ENCODE results near the gene LSAMP. TPM values are rescaled to one million over a fixed set of nuclear protein-coding genes. Genes with fewer than 3 reads are reported as not detected.

Gene LSAMP
- total RNA-seq, 1 experiment from 2014 or later: 0.90 TPM

DNA sequence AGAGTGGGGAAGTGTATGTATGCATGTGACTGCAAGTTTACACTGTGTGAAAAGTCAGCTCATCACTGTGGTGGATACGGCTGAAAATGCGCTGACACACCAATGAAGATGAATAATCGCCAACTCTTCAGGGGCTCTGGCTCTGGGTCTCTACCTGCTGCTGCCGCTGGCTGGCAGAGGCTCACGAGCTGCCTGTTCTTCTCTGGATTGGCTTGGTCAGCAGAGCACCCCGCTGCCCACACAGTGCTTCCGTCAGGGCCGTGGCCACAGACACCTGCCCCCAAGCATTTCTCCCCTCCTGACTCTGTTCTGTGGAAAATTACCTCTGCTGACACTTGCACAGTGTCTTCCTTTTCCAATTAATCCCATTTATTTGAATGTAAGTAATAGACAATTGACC is 606.5 kb downstream of the LSAMP start:
- peaks cover 6% of the 10 kb centered on the region; the same call in 1 of the 2 replicates for H3K4me1 ChIP-seq (ENCODE audit: insufficient read depth, low read length)
- H2AK5ac ChIP-seq (ENCODE audit: insufficient read length, low read length): no peak overlapping the region
- no peak overlapping the region for H2BK15ac ChIP-seq (ENCODE audit: low read depth, low read length)
- H3K4me1 Mint-ChIP-seq: peaks cover 10 to 15% of the 10 kb centered on the region in 2 experiments
- H3K79me2 ChIP-seq (ENCODE audit: insufficient read depth, low read length): no peaks in the 10 kb centered on the region
- no peak overlapping the region for H2BK12ac ChIP-seq (ENCODE audit: insufficient read length, low read depth, low read length)
- no peaks in the 10 kb centered on the region for H3K27me3 ChIP-seq (ENCODE audit: insufficient read depth, low read length)
- no peaks in the 10 kb centered on the region for H3K79me1 ChIP-seq (ENCODE audit: insufficient read depth, low read depth, low read length, poor library complexity, severe bottlenecking)
- no peak overlapping the region for H2BK5ac ChIP-seq (ENCODE audit: insufficient read length, low read length)
- H3K4me3 Mint-ChIP-seq: no peak overlapping the region
- no peak overlapping the region for H3K4me2 ChIP-seq (ENCODE audit: insufficient read depth, insufficient read length, low read length)
- H3K56ac ChIP-seq (ENCODE audit: insufficient read length, low read depth, low read length): no peak overlapping the region
- no peak overlapping the region for H3K4ac ChIP-seq (ENCODE audit: low read depth, low read length)
- no peak overlapping the region for H4K5ac ChIP-seq (ENCODE audit: insufficient read length, low read depth, low read length)
- H4K8ac ChIP-seq (replicated peaks; ENCODE audit: insufficient read length, low read depth, low read length): no peak overlapping the region
- no peaks in the 10 kb centered on the region for H3K23me2 ChIP-seq (ENCODE audit: insufficient read length, low read depth, low read length, poor library complexity, severe bottlenecking)
- H3K36me3 Mint-ChIP-seq (ENCODE audit: insufficient read depth in 1 of 3, low read depth in 3 of 3): no peaks in the 10 kb centered on the region; a peak in 1 of 7 replicates
- H2BK120ac ChIP-seq (ENCODE audit: low read depth, low read length, poor library complexity, severe bottlenecking): no peak overlapping the region
- H3K27me3 Mint-ChIP-seq (ENCODE audit: low read depth): no peaks in the 10 kb centered on the region
- H3K27ac Mint-ChIP-seq: no peak overlapping the region
- DNase-seq: no peak
- H3K27ac ChIP-seq (ENCODE audit: insufficient read length, low read depth, low read length): no peak overlapping the region
- H3K9me3 ChIP-seq (ENCODE audit: control insufficient read depth, low read depth, low read length): no peaks in the 10 kb centered on the region
- H4K20me1 ChIP-seq (ENCODE audit: control insufficient read depth, insufficient read depth, insufficient read length): no peaks in the 10 kb centered on the region
- TF ChIP-seq, protein P1, sequence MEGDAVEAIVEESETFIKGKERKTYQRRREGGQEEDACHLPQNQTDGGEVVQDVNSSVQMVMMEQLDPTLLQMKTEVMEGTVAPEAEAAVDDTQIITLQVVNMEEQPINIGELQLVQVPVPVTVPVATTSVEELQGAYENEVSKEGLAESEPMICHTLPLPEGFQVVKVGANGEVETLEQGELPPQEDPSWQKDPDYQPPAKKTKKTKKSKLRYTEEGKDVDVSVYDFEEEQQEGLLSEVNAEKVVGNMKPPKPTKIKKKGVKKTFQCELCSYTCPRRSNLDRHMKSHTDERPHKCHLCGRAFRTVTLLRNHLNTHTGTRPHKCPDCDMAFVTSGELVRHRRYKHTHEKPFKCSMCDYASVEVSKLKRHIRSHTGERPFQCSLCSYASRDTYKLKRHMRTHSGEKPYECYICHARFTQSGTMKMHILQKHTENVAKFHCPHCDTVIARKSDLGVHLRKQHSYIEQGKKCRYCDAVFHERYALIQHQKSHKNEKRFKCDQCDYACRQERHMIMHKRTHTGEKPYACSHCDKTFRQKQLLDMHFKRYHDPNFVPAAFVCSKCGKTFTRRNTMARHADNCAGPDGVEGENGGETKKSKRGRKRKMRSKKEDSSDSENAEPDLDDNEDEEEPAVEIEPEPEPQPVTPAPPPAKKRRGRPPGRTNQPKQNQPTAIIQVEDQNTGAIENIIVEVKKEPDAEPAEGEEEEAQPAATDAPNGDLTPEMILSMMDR (conservative IDR thresholded peaks at IDR 0.05): no peak
- no peak overlapping the region for H3T11ph ChIP-seq (ENCODE audit: low read length)
- no peaks in the 10 kb centered on the region for H3K9me3 Mint-ChIP-seq
- WGBS (ENCODE audit: extremely low coverage, insufficient read length, low lambda C conversion rate): no CpG with 5 or more reads among the region's 8 CpGs
- H3K14ac ChIP-seq (ENCODE audit: insufficient read depth, low read length): no peak overlapping the region
- H4K91ac ChIP-seq (ENCODE audit: insufficient read length, low read depth, low read length): no peak overlapping the region
- H2AFZ ChIP-seq (ENCODE audit: low read length): no peak overlapping the region
- H2BK20ac ChIP-seq (ENCODE audit: low read depth, low read length, poor library complexity, severe bottlenecking): no peak overlapping the region
- H3K9ac ChIP-seq (ENCODE audit: extremely low read depth, insufficient read length, low read length): no peak overlapping the region
- H3K18ac ChIP-seq (ENCODE audit: insufficient read length, low read depth, low read length): no peak overlapping the region
- no peak overlapping the region for H3K23ac ChIP-seq (ENCODE audit: insufficient read length, low read depth, low read length)
